ENCODE results near the gene EXOSC7.

The EXOSC7 gene

GRCh38 chr3:45060165-45060892 lies 84.3 kb downstream of the EXOSC7 start:
- TF ChIP-seq, protein P1, sequence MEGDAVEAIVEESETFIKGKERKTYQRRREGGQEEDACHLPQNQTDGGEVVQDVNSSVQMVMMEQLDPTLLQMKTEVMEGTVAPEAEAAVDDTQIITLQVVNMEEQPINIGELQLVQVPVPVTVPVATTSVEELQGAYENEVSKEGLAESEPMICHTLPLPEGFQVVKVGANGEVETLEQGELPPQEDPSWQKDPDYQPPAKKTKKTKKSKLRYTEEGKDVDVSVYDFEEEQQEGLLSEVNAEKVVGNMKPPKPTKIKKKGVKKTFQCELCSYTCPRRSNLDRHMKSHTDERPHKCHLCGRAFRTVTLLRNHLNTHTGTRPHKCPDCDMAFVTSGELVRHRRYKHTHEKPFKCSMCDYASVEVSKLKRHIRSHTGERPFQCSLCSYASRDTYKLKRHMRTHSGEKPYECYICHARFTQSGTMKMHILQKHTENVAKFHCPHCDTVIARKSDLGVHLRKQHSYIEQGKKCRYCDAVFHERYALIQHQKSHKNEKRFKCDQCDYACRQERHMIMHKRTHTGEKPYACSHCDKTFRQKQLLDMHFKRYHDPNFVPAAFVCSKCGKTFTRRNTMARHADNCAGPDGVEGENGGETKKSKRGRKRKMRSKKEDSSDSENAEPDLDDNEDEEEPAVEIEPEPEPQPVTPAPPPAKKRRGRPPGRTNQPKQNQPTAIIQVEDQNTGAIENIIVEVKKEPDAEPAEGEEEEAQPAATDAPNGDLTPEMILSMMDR (conservative IDR thresholded peaks at IDR 0.05; ENCODE audit: low read length) = no peak
- no peak for DNase-seq (ENCODE audit: low read depth)
- H3K4me3 ChIP-seq (ENCODE audit: low read length) = no peak overlapping the region

Data from AG10803 (cell line).